Ovary (tissue), 9 donors: Measurements from ENCODE around the gene PIGZ. TPM values are rescaled to one million over a fixed set of nuclear protein-coding genes. Genes with fewer than 3 reads are reported as not detected.
A peak's percentile ranks its signal among the peaks of the same experiment; 100 is the strongest.

ENCODE experiments used
- DNase-seq, 5 donors: peaks; one replicate each; pipeline ENCODE4 v3.0.0-alpha.2; 2019 to 2020
- H3K27ac ChIP-seq, 2 donors: fragments of 200-600 bp; one replicate each; pipeline versions ENCODE4 v1.5.1 to v1.8.0; 2019 to 2022
- H3K27me3 ChIP-seq: fragments of 200-600 bp; one replicate; pipeline ENCODE4 v1.8.0; 2022
- H3K36me3 ChIP-seq: fragments of 200-600 bp; sonication (generic); one replicate; pipeline ENCODE4 v1.5.1; 2019
- H3K4me1 ChIP-seq: one replicate; pipeline ENCODE4 v1.8.1; 2013; ENCODE audit warnings: mild to moderate bottlenecking, moderate library complexity; ENCODE audit not compliant: insufficient read depth
- H3K4me3 ChIP-seq: fragments of 200-600 bp; sonication (generic); one replicate; pipeline ENCODE4 v1.5.1; 2017
- H3K9me3 ChIP-seq, 2 donors: fragments of 200-600 bp in 1 of 2; sonication (generic) in 1 of 2; one replicate each; pipeline versions ENCODE4 v1.5.1 to v1.8.1; 2013 to 2019; ENCODE audit warnings: mild to moderate bottlenecking in 1 of 2, moderate library complexity in 1 of 2
- EP300 ChIP-seq: sonication (generic); formaldehyde crosslinking; IDR thresholded peaks from one replicate; pipeline ENCODE4 v1.6.1; 2017; ENCODE audit warnings: antibody characterized with exemption
- POLR2A ChIP-seq: fragments of 450-650 bp; IDR thresholded peaks from one replicate; pipeline ENCODE4 v1.6.1; 2017; ENCODE audit warnings: antibody characterized with exemption, mild to moderate bottlenecking, moderate library complexity
- whole genome bisulfite sequencing, 3 donors: extraction: QIAGEN DNeasy Blood & Tissue Kit in 1 of 3; methylation state at CpG; one replicate each; pipeline versions ENCODE4 v1.1.5 to v1.1.7; 2013 to 2017; 5-methylcytosine and 5-hydroxymethylcytosine counted together
- intact Hi-C, 4 donors: fragments of 100-400 bp; cut with DNase I; formaldehyde crosslinking; loops; one replicate each; pipeline versions ENCODE4 v1.11.0 to v1.15.1; 2022 to 2023
- polyA plus RNA-seq, 2 donors: library from polyadenylated mRNA; stranded (reverse); fragments of 200-250 nt in 1 of 2; fragments of 350-450 nt in 1 of 2; fragmentation: Illumina TruSeq in 1 of 2; extraction: RNeasy Lipid Tissue Mini Kit (QIAGEN cat#74804) in 1 of 2; gene quantifications; one replicate each; pipeline ENCODE4 v1.2.3, GENCODE V29; 2013 to 2014
- total RNA-seq, 7 donors: library from RNA; depleted of rRNA in 2 of 7; stranded (reverse); fragments of >200 nt in 2 of 7; fragmentation: NEBNext Ultra II Directional in 3 of 7; extraction: Animal tissue kit (Norgen Biotek cat#: 25700) in 3 of 7; gene quantifications; one replicate each; pipeline versions ENCODE4 v1.1.0 to v1.2.4, GENCODE V29; 2016 to 2023
- TF ChIP-seq, protein P1 (sequence below), 3 donors: fragments of 450-650 bp in 2 of 3; fragments of 200-600 bp in 1 of 3; IDR thresholded peaks; one replicate each; pipeline versions ENCODE4 v1.5.1 to v1.8.0; 2016 to 2022; ENCODE audit warnings: antibody characterized with exemption in 3 of 3, mild to moderate bottlenecking in 1 of 3
- donor health status: DM: no; HTN: no; CAD: no; lungs with moderate emphysema.
- donor health status: DM: no; HTN: no; CAD: no.
- donor health status: Bipolar disorder and iron deficiency.
- donor health status: DM: yes; HTN: yes; CAD: no.
- donor health status: DM: no; HTN: no; CAD: no.
- donor health status: DM: yes; HTN: yes; CAD: no.

PIGZ gene
- total and polyA plus RNA-seq, 9 donors, result 0.45 to 7.4 (median 1.5) TPM; not detected in 1

GRCh38 chr3:196990601-196991007, 22.0 kb upstream of the PIGZ start:
- Histone ChIP-seq H3K36me3 (no peaks in the 10 kb centered on the region), H3K9me3 (no peaks in the 10 kb centered on the region), H3K4me1 (no peaks in the 10 kb centered on the region), H3K27me3 (no peaks in the 10 kb centered on the region), H3K27ac (no peak overlapping the region), H3K4me3 (no peak overlapping the region)
- 89 to 92% (median 89%) methylated on average over 10 of the region's 10 CpGs for WGBS, 3 donors
- DNase-seq, result peak in 1 of 5 donors; percentile 17
- intact Hi-C loops, result loop anchor here in 2 of 4 donors (10.0 kb wide), 2 partner anchors 194 to 514 kb away; no protein-coding TSS in a partner anchor
- no peak for TF ChIP-seq POLR2A
- no peak for TF ChIP-seq EP300
- TF ChIP-seq, protein P1, sequence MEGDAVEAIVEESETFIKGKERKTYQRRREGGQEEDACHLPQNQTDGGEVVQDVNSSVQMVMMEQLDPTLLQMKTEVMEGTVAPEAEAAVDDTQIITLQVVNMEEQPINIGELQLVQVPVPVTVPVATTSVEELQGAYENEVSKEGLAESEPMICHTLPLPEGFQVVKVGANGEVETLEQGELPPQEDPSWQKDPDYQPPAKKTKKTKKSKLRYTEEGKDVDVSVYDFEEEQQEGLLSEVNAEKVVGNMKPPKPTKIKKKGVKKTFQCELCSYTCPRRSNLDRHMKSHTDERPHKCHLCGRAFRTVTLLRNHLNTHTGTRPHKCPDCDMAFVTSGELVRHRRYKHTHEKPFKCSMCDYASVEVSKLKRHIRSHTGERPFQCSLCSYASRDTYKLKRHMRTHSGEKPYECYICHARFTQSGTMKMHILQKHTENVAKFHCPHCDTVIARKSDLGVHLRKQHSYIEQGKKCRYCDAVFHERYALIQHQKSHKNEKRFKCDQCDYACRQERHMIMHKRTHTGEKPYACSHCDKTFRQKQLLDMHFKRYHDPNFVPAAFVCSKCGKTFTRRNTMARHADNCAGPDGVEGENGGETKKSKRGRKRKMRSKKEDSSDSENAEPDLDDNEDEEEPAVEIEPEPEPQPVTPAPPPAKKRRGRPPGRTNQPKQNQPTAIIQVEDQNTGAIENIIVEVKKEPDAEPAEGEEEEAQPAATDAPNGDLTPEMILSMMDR (IDR thresholded peaks at IDR 0.05), result no peak

DNA sequence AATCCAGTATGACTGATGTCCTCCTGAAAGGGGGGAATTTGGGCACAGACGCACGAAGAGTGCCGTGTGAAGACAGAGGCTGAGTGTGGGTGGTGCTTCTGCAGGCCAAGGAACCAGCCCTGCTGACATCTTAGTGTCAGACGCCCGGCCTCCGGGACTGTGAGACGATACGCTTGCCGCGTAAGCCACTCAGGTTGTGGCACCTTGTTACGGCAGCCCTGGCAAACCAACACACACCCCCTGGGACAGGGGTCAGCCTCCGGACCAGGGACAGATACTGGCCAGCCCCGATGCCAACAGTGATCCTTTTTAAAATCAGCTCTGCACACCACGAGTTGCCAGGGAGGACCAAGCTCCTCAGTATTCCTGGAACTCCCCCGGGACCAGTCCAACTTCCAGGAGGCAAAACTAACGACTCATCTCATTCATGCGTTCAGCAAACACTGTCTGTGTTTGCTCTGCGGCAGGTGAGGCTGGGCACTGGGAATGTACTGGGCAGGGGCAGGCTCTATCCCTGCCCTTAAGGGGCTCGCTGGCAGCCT, 21.2 kb upstream of the PIGZ start:
- H3K36me3 ChIP-seq, result no peaks in the 10 kb centered on the region
- DNase-seq, result peak in 1 of 5 donors; percentile 29
- H3K27me3 ChIP-seq, result no peaks in the 10 kb centered on the region
- intact Hi-C loops, result loop anchor here in 2 of 4 donors (10.0 kb wide), 2 partner anchors 195 to 515 kb away; no protein-coding TSS in a partner anchor
- no peak overlapping the region for H3K27ac ChIP-seq
- WGBS, 3 donors, result 83 to 85% (median 83%) methylated on average over 19 of the region's 19 CpGs
- no peak overlapping the region for H3K4me3 ChIP-seq
- no peaks in the 10 kb centered on the region for H3K9me3 ChIP-seq
- H3K4me1 ChIP-seq, result no peaks in the 10 kb centered on the region
- TF ChIP-seq, protein P1 (IDR thresholded peaks at IDR 0.05), result no peak
- no peak for TF ChIP-seq EP300
- no peak for TF ChIP-seq POLR2A

GRCh38 chr3:196988241-196989029, 19.8 kb upstream of the PIGZ start:
- TF ChIP-seq, protein P1 (IDR thresholded peaks at IDR 0.05), result no peak
- TF ChIP-seq EP300 (no peak), POLR2A (no peak)
- Histone ChIP-seq H3K4me3 (no peak overlapping the region), H3K36me3 (no peaks in the 10 kb centered on the region), H3K4me1 (no peaks in the 10 kb centered on the region), H3K27me3 (no peaks in the 10 kb centered on the region), H3K9me3 (no peaks in the 10 kb centered on the region), H3K27ac (no peak overlapping the region)
- WGBS, 3 donors, result 30 to 38% (median 34%) methylated on average over 12 of the region's 12 CpGs
- intact Hi-C loops, result no loop called here
- peak in 1 of 5 donors; percentile 28 for DNase-seq

- TF ChIP-seq EP300, result no peak
- TF ChIP-seq, protein P1 (IDR thresholded peaks at IDR 0.05), result no peak
- TF ChIP-seq POLR2A, result no peak
- Histone ChIP-seq H3K9me3 (no peaks in the 10 kb centered on the region), H3K27ac (no peak overlapping the region), H3K27me3 (no peaks in the 10 kb centered on the region), H3K4me3 (no peak overlapping the region), H3K4me1 (no peaks in the 10 kb centered on the region), H3K36me3 (no peaks in the 10 kb centered on the region)
- DNase-seq, result no peak
- 78 to 84% (median 80%) methylated on average over 10 of the region's 10 CpGs for WGBS, 3 donors
- intact Hi-C loops, result no loop called here
Measured at GRCh38 chr3:196987022-196987421, 18.4 kb upstream of the PIGZ start.
